TTC549 (cell line): ENCODE results near the gene HNRNPU.

Experiments
- FAIRE-seq: peaks from 2 replicates; lab custom pipeline; 2012; peaks lifted over from hg19 to GRCh38; lab: Jason Lieb, UNC

Gene HNRNPU

GRCh38 chr1:244864253-244865027, at the start of gene HNRNPU:
Gene HNRNPU (minus strand): TSS chr1:244864543. CDS start chr1:244864307, 236 bp downstream.
- FAIRE-seq: peak; percentile 95

GRCh38 chr1:244913806-244914205, 49.5 kb upstream of the HNRNPU start:
- no peak for FAIRE-seq

- no peak for FAIRE-seq
Measured at GRCh38 chr1:244904119-244904518, 39.8 kb upstream of the HNRNPU start.

- FAIRE-seq: no peak
Measured at GRCh38 chr1:244901400-244902015, 37.2 kb upstream of the HNRNPU start.

DNA sequence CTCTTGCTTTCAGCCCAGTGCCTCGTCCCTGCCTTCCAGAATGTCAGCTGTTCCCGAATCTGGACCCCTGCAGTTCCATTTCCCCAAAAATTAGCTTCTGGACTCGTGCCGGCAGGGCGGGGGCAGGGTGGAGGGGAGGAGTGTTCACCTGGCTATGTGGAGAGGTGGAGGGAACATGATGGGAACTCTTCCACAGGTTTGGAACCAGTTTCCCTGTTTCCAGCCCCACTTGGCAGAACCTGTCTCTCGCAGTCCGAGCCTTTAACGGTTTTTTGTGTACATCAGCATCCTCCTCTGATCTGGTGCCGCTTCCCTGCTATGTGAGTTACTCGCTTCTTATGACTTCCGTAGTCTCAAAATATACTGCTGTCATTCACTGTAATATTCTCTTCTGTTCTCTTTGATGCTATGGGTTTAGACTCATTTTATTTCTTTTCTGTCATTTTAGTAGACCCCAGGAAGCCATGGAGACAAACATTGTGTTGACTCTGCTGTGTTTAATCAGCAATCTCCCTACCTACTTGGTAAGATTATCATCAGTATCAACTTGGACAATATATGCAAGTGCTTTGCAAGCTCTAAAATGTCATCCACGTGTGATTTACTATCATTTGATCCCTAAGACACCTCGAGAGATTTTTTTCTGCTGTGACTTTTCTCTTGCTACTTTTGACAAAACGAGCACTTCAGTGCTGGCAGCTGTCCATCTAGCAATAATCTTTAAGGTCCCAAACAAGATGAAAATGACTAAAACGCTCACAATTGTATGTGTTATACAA, 33.3 kb upstream of the HNRNPU start:
- FAIRE-seq: no peak

- no peak for FAIRE-seq
Measured at GRCh38 chr1:244896550-244896949, 32.2 kb upstream of the HNRNPU start.

- FAIRE-seq: no peak
Measured at GRCh38 chr1:244893836-244894235, 29.5 kb upstream of the HNRNPU start.

- FAIRE-seq: no peak
Measured at GRCh38 chr1:244887281-244887680, 22.9 kb upstream of the HNRNPU start.

DNA sequence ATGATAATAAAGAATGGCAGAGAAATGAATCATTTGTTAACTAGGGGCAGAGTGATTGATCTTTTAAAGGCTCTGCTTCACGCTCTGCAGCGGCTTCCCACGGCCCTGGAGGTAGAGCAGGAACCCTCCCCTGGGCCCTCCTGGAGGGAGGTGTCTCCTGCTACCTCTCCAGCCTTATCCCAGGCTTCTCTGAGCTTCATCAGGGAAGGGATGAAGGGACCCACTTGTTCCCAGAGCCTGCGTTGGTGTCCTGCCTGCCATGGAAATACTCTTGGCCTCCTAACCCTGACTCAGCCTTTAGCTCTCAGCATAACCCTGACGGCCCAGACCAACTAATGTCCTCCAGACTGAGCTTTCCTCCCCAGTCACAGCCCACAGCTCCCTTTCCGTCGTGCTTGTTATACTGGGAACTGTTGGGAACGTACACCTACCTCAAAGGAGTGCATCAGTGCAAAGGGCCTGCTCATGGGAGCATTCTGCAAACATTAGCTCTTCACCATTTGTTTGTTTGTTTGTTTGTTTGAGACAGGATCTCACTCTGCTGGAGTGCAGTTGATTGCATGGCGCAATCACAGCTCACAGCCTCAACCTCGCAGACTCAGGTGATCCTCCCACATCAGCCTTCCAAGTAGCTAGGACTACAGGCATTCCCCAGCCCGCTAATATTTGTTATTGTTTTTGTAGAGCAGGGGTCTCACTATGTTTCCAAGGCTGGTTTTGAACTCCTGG, 17.4 kb upstream of the HNRNPU start:
- no peak for FAIRE-seq

GRCh38 chr1:244878681-244879080, 14.3 kb upstream of the HNRNPU start:
- FAIRE-seq: no peak

GRCh38 chr1:244876228-244876910, 12.0 kb upstream of the HNRNPU start:
- FAIRE-seq: no peak

DNA sequence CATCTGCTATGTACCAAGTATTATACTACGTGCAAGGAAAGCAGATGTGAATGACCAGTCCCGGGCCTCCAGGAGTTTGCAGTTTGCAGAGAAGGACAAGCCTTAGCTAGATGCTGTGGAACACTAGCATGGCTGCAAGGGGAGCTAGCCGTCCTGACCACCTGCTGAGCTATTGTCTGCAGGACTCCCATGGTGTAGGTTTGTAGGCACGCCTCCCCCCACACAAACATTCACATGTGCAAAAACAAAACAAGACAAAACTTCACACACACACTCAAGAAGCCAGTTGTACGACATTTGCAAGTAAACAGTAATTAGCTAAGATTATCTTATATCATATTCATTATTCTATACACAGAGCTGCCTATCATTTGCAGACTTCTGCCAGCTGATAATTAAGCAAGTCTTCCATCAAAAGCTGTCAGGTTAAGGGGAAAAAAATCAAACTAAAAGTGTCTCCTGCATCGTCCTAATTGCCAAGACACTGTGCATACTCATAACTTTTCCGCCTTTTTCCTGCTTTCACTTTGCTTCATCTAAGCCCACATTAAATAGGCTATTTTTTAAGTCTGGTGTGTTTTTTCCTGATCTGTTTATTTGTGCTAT, 10.7 kb upstream of the HNRNPU start:
- no peak for FAIRE-seq

- no peak for FAIRE-seq
Measured at GRCh38 chr1:244869950-244870349, 5.6 kb upstream of the HNRNPU start.

DNA sequence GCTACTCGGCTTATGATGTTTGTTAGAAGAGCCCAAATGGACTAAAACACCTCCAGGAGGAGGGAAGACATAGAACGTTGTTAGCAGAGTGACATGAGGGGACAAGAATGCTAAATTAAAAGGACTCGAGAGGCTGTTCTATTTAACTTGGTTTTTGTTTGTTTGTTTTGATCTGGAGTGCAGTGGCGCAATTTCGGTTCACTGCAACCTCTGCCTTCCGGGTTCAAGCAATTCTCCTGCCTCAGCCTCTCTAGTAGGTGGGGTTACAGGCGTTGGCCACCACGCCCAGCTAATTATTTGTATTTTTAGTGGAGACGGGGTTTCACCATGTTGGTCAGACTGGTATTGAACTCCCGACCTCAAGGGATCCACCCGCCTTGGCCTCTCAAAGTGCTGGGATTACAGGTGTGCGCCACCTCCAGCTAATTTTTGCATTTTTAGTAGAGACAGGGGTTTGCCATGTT, 5.1 kb upstream of the HNRNPU start:
- no peak for FAIRE-seq

- FAIRE-seq: no peak
Measured at GRCh38 chr1:244868484-244869363, 4.4 kb upstream of the HNRNPU start.

- FAIRE-seq: no peak
Measured at GRCh38 chr1:244866355-244866754, 2.0 kb upstream of the HNRNPU start.

DNA sequence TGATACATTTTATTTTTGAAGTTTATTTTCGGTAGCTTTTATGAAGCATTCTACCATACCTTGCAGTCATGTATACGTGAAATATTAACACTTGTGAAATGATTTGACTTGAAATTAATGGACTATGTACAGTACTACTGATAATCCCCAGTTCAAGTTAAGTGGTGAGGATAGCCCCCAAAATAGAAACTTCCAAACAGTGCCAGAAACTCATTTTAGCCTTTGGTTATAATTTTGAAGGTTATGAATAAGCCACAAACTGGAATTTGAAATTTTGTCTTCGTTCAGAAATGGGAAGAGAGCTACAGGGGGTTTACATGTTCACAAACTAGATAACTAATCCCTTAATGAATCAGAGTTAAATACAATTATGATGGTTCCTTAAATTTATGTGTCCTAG, 1.5 kb upstream of the HNRNPU start:
- FAIRE-seq: no peak

GRCh38 chr1:244865028-244865371, 657 bp upstream of the HNRNPU start:
- FAIRE-seq: no peak

GRCh38 chr1:244863491-244864252, 671 bp downstream of the HNRNPU start:
- no peak for FAIRE-seq
